Measurements from ENCODE around the gene GCK. TPM values are rescaled to one million over a fixed set of nuclear protein-coding genes. Genes with fewer than 3 reads are reported as not detected.

The GCK gene
- total and polyA plus RNA-seq, 4 donors = 0.09 to 12.7 (median 0.44) TPM

GRCh38 chr7:44206008-44206407 is 16.8 kb upstream of the GCK start (continued):
- TF ChIP-seq JUND (IDR thresholded peaks at IDR 0.05) (no peak), EGR1 (IDR thresholded peaks at IDR 0.05; ENCODE audit: low read depth in 2 of 2) (no peak)

GRCh38 chr7:44201813-44202212 is 12.6 kb upstream of the GCK start:
- no peak overlapping the region for H3K27ac ChIP-seq (ENCODE audit: low read depth in 1 of 2, low read length in 2 of 2)
- H3K4me1 ChIP-seq (ENCODE audit: control insufficient read depth in 4 of 4, insufficient read depth in 4 of 4, low read length in 3 of 4) = peaks cover 0 to 20% (median 14%) of the 10 kb centered on the region in 4 donors
- H3K36me3 ChIP-seq (ENCODE audit: control insufficient read depth in 4 of 4, insufficient read depth in 3 of 4, low read depth in 1 of 4, low read length in 3 of 4) = peaks cover 0 to 21% (median 14%) of the 10 kb centered on the region in 4 donors
- TF ChIP-seq SP1 (IDR thresholded peaks at IDR 0.05) (no peak), FOXA1 (IDR thresholded peaks at IDR 0.05) (no peak), GABPA (IDR thresholded peaks at IDR 0.05 in 1 of 2, conservative IDR thresholded peaks at IDR 0.05 in 1 of 2) (no peak), RXRA (IDR thresholded peaks at IDR 0.05) (no peak), RAD21 (IDR thresholded peaks at IDR 0.05) (no peak), EGR1 (IDR thresholded peaks at IDR 0.05; ENCODE audit: low read depth in 2 of 2) (no peak), FOXA2 (IDR thresholded peaks at IDR 0.05) (no peak), TAF1 (conservative IDR thresholded peaks at IDR 0.05) (no peak), YY1 (IDR thresholded peaks at IDR 0.05) (no peak), ATF3 (IDR thresholded peaks at IDR 0.05) (no peak), NR2F2 (IDR thresholded peaks at IDR 0.05) (no peak), JUND (IDR thresholded peaks at IDR 0.05) (no peak)
- TF ChIP-seq, protein P1, sequence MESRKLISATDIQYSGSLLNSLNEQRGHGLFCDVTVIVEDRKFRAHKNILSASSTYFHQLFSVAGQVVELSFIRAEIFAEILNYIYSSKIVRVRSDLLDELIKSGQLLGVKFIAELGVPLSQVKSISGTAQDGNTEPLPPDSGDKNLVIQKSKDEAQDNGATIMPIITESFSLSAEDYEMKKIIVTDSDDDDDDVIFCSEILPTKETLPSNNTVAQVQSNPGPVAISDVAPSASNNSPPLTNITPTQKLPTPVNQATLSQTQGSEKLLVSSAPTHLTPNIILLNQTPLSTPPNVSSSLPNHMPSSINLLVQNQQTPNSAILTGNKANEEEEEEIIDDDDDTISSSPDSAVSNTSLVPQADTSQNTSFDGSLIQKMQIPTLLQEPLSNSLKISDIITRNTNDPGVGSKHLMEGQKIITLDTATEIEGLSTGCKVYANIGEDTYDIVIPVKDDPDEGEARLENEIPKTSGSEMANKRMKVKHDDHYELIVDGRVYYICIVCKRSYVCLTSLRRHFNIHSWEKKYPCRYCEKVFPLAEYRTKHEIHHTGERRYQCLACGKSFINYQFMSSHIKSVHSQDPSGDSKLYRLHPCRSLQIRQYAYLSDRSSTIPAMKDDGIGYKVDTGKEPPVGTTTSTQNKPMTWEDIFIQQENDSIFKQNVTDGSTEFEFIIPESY (IDR thresholded peaks at IDR 0.05) = no peak
- TF ChIP-seq, protein P2, sequence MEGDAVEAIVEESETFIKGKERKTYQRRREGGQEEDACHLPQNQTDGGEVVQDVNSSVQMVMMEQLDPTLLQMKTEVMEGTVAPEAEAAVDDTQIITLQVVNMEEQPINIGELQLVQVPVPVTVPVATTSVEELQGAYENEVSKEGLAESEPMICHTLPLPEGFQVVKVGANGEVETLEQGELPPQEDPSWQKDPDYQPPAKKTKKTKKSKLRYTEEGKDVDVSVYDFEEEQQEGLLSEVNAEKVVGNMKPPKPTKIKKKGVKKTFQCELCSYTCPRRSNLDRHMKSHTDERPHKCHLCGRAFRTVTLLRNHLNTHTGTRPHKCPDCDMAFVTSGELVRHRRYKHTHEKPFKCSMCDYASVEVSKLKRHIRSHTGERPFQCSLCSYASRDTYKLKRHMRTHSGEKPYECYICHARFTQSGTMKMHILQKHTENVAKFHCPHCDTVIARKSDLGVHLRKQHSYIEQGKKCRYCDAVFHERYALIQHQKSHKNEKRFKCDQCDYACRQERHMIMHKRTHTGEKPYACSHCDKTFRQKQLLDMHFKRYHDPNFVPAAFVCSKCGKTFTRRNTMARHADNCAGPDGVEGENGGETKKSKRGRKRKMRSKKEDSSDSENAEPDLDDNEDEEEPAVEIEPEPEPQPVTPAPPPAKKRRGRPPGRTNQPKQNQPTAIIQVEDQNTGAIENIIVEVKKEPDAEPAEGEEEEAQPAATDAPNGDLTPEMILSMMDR (IDR thresholded peaks at IDR 0.05; ENCODE audit: low read depth, low read length, missing input control) = no peak
- TF ChIP-seq, protein P3, sequence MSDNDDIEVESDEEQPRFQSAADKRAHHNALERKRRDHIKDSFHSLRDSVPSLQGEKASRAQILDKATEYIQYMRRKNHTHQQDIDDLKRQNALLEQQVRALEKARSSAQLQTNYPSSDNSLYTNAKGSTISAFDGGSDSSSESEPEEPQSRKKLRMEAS (IDR thresholded peaks at IDR 0.05) = no peak
- H3K9me3 ChIP-seq (ENCODE audit: control insufficient read depth in 4 of 4, low read length in 3 of 4) = no peaks in the 10 kb centered on the region
- peak overlapping the region; percentile 53 to 56 for H3K9ac ChIP-seq (ENCODE audit: low read depth in 1 of 2, low read length in 2 of 2)
- peak overlapping the region; percentile 89 to 98 (median 93) for H3K4me3 ChIP-seq (ENCODE audit: low read depth in 1 of 3, low read length in 3 of 3)
- no peaks in the 10 kb centered on the region for H3K27me3 ChIP-seq (ENCODE audit: control insufficient read depth in 4 of 4, insufficient read depth in 4 of 4, low read length in 3 of 4)
- 41% methylated on average over 8 of the region's 8 CpGs for WGBS
- DNase-seq (ENCODE audit: low spot score) = no peak

- WGBS = under 1% methylated on average over 58 of the region's 58 CpGs
- peaks cover 0 to 21% (median 17%) of the 10 kb centered on the region in 4 donors for H3K4me1 ChIP-seq (ENCODE audit: control insufficient read depth in 4 of 4, insufficient read depth in 4 of 4, low read length in 3 of 4)
- H3K9ac ChIP-seq (ENCODE audit: low read depth in 1 of 2, low read length in 2 of 2) = peak within 1 kb of the TSS; percentile 53 to 60
- H3K4me3 ChIP-seq (ENCODE audit: low read depth in 1 of 3, low read length in 3 of 3) = peak within 1 kb of the TSS; percentile 89 to 98 (median 93)
- no peaks in the 10 kb centered on the region for H3K9me3 ChIP-seq (ENCODE audit: control insufficient read depth in 4 of 4, low read length in 3 of 4)
- peak; percentile 87 for DNase-seq (ENCODE audit: low spot score)
- peak within 1 kb of the TSS; percentile 34 to 60 for H3K27ac ChIP-seq (ENCODE audit: low read depth in 1 of 2, low read length in 2 of 2)
- no peaks in the 10 kb centered on the region for H3K27me3 ChIP-seq (ENCODE audit: control insufficient read depth in 4 of 4, insufficient read depth in 4 of 4, low read length in 3 of 4)
- H3K36me3 ChIP-seq (ENCODE audit: control insufficient read depth in 4 of 4, insufficient read depth in 3 of 4, low read depth in 1 of 4, low read length in 3 of 4) = peaks cover 0 to 11% (median 7%) of the 10 kb centered on the region in 4 donors
- TF ChIP-seq NR2F2 (IDR thresholded peaks at IDR 0.05) (no peak), EGR1 (IDR thresholded peaks at IDR 0.05; ENCODE audit: low read depth in 2 of 2) (no peak), HNF4A (conservative IDR thresholded peaks at IDR 0.05) (peak; percentile 5 to 11), JUND (IDR thresholded peaks at IDR 0.05) (no peak), YY1 (IDR thresholded peaks at IDR 0.05) (peak; percentile 35), RAD21 (IDR thresholded peaks at IDR 0.05) (peak; percentile 59 to 73), HNF4G (IDR thresholded peaks at IDR 0.05) (no peak), ATF3 (IDR thresholded peaks at IDR 0.05) (no peak), FOXA1 (IDR thresholded peaks at IDR 0.05) (no peak), TAF1 (conservative IDR thresholded peaks at IDR 0.05) (peak; percentile 43), SP1 (IDR thresholded peaks at IDR 0.05) (peak; percentile 46)
- TF ChIP-seq, protein P3 (IDR thresholded peaks at IDR 0.05) = peak; percentile 65
- TF ChIP-seq, protein P2 (IDR thresholded peaks at IDR 0.05; ENCODE audit: low read depth, low read length, missing input control) = peak; percentile 49
- TF ChIP-seq, protein P1 (IDR thresholded peaks at IDR 0.05) = no peak
Observed at GRCh38 chr7:44200699-44201461, 11.6 kb upstream of the GCK start, which contains the start of gene YKT6. YKT6 (plus strand) TSS chr7:44200978; CDS start chr7:44201136, 158 bp downstream.
